ENCODE measurements around the gene PTGES3. TPM values are rescaled to one million over a fixed set of nuclear protein-coding genes. Genes with fewer than 3 reads are reported as not detected.

The PTGES3 gene
- total RNA-seq, 1 experiment from 2014 or later = 394 TPM

DNA sequence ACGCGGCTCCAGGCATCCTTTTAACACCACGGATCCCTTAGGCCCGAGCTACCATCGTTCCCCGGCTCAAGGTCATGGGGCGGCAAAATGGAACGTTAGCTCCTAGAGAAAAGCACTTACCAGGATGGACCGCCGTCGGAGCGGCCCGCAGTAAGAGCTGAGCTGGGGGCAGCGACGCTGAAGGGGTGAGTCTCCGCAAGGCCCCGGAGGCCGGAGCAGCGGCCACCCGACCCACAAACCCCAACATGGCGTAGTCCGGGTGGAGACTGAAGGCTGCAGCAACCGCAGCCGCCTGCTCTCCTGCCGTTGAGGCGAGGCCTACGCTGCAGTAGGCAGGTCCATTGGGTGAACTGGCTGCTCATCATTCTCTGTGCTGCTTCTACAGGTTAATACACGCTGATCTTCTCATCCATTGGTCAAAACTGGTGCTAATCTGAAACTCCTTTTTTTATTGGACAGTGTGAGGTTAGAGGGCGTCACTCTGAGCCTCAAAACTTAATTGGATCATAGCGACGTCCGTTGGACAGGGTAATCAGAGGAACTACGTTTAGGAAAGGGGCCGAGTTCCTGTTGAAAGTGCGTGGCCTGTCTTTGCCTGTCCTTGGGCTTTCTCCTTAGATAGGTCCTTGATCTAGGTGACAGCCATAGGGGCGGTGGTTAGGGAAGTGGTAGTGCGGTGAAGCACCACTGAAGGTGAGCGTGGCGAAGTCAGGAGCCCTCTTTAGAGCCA lies 42.2 kb downstream of the PTGES3 start, which contains the start of gene ATP5F1B (continued):
- peak; percentile 15; the same call in 1 of the 2 replicates for TF ChIP-seq MYBL2 (CRISPR knock-in tag; IDR thresholded peaks at IDR 0.05)

DNA sequence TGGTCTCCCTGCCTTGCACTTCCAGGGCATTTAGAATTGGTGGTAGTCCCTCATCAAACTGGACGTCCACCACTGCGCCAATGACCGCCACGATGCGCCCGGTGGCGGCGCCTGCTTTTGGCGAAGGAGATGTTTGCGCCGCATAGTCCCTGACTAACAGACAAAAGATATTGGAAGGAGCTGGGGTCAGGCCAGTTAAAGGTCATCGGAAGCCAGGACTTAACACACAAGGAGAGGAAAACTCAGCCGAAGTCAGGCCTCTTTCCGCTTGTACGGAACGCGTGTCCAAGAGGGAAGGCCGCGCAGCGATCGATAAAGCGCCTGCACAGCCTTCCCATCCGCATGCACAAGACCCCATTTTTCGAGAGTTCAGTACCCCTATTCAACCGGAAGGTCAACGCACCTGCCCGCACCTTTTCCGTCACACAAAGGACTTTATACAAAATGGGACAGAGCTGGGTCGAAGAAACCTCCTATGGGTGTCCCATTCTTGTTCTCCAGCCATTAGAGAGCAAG lies 42.8 kb downstream of the PTGES3 start:
- TF ChIP-seq SMAD3 (CRISPR knock-in tag; IDR thresholded peaks at IDR 0.05; ENCODE audit: borderline replicate concordance) (no peak), JAZF1 (CRISPR knock-in tag; IDR thresholded peaks at IDR 0.05) (no peak), FOXP1 (CRISPR knock-in tag; IDR thresholded peaks at IDR 0.05; ENCODE audit: borderline replicate concordance) (peak; percentile 0; the same call in 1 of the 2 replicates), OVOL2 (CRISPR knock-in tag; IDR thresholded peaks at IDR 0.05; ENCODE audit: borderline replicate concordance) (no peak), NFATC4 (CRISPR knock-in tag; IDR thresholded peaks at IDR 0.05) (no peak), TP53 (CRISPR knock-in tag; IDR thresholded peaks at IDR 0.05) (no peak), SP1 (CRISPR knock-in tag; conservative IDR thresholded peaks at IDR 0.05) (no peak; the same call in 1 of the 2 replicates), ATF1 (CRISPR knock-in tag; IDR thresholded peaks at IDR 0.05) (0 out of 2 replicates have a peak, but pooled peaks have one; percentile 26), IRF2 (CRISPR knock-in tag; IDR thresholded peaks at IDR 0.05; ENCODE audit: borderline replicate concordance, low read depth) (no peak)
- TF ChIP-seq, protein P1, sequence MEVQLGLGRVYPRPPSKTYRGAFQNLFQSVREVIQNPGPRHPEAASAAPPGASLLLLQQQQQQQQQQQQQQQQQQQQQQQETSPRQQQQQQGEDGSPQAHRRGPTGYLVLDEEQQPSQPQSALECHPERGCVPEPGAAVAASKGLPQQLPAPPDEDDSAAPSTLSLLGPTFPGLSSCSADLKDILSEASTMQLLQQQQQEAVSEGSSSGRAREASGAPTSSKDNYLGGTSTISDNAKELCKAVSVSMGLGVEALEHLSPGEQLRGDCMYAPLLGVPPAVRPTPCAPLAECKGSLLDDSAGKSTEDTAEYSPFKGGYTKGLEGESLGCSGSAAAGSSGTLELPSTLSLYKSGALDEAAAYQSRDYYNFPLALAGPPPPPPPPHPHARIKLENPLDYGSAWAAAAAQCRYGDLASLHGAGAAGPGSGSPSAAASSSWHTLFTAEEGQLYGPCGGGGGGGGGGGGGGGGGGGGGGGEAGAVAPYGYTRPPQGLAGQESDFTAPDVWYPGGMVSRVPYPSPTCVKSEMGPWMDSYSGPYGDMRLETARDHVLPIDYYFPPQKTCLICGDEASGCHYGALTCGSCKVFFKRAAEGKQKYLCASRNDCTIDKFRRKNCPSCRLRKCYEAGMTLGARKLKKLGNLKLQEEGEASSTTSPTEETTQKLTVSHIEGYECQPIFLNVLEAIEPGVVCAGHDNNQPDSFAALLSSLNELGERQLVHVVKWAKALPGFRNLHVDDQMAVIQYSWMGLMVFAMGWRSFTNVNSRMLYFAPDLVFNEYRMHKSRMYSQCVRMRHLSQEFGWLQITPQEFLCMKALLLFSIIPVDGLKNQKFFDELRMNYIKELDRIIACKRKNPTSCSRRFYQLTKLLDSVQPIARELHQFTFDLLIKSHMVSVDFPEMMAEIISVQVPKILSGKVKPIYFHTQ (CRISPR knock-in tag; IDR thresholded peaks at IDR 0.05) = no peak
- TF ChIP-seq, protein P2, sequence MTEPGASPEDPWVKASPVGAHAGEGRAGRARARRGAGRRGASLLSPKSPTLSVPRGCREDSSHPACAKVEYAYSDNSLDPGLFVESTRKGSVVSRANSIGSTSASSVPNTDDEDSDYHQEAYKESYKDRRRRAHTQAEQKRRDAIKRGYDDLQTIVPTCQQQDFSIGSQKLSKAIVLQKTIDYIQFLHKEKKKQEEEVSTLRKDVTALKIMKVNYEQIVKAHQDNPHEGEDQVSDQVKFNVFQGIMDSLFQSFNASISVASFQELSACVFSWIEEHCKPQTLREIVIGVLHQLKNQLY (CRISPR knock-in tag; IDR thresholded peaks at IDR 0.05) = no peak
- TF ChIP-seq, protein P3, sequence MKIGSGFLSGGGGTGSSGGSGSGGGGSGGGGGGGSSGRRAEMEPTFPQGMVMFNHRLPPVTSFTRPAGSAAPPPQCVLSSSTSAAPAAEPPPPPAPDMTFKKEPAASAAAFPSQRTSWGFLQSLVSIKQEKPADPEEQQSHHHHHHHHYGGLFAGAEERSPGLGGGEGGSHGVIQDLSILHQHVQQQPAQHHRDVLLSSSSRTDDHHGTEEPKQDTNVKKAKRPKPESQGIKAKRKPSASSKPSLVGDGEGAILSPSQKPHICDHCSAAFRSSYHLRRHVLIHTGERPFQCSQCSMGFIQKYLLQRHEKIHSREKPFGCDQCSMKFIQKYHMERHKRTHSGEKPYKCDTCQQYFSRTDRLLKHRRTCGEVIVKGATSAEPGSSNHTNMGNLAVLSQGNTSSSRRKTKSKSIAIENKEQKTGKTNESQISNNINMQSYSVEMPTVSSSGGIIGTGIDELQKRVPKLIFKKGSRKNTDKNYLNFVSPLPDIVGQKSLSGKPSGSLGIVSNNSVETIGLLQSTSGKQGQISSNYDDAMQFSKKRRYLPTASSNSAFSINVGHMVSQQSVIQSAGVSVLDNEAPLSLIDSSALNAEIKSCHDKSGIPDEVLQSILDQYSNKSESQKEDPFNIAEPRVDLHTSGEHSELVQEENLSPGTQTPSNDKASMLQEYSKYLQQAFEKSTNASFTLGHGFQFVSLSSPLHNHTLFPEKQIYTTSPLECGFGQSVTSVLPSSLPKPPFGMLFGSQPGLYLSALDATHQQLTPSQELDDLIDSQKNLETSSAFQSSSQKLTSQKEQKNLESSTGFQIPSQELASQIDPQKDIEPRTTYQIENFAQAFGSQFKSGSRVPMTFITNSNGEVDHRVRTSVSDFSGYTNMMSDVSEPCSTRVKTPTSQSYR (CRISPR knock-in tag; IDR thresholded peaks at IDR 0.05) = no peak
- TF ChIP-seq, protein P4, sequence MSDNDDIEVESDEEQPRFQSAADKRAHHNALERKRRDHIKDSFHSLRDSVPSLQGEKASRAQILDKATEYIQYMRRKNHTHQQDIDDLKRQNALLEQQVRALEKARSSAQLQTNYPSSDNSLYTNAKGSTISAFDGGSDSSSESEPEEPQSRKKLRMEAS (CRISPR knock-in tag; IDR thresholded peaks at IDR 0.05) = no peak
- TF ChIP-seq, protein P5, sequence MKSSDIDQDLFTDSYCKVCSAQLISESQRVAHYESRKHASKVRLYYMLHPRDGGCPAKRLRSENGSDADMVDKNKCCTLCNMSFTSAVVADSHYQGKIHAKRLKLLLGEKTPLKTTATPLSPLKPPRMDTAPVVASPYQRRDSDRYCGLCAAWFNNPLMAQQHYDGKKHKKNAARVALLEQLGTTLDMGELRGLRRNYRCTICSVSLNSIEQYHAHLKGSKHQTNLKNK (CRISPR knock-in tag; IDR thresholded peaks at IDR 0.05) = no peak
- peaks cover 20% of the 10 kb centered on the region for H3K4me1 Mint-ChIP-seq
- ChIA-PET POLR2A (interaction anchor here (0.5 to 2.2 kb wide), 6 partner anchors 9 to 423 kb away, joined by 3 to 12 read pairs (median 6); partner anchors contain the start of genes PTGES3 and RNF41), CTCF (interaction anchor here (0.6 to 3.7 kb wide), 2 partner anchors 9 to 17 kb away, joined by 3 to 37 read pairs; no protein-coding TSS in a partner anchor)
- ATAC-seq (no peak), DNase-seq (ENCODE audit: low spot score) (no peak)
- no peaks in the 10 kb centered on the region; the same call in 1 of the 2 replicates for H3K27me3 Mint-ChIP-seq (ENCODE audit: low read depth)
- H3K4me3 Mint-ChIP-seq = peak overlapping the region; percentile 99
- no peaks in the 10 kb centered on the region for H3K9me3 Mint-ChIP-seq
- H3K36me3 Mint-ChIP-seq = peaks cover 48% of the 10 kb centered on the region
- H3K27ac Mint-ChIP-seq = peak overlapping the region; percentile 97
